ENCODE data around the gene HSD11B2. TPM values are rescaled to one million over a fixed set of nuclear protein-coding genes. Genes with fewer than 3 reads are reported as not detected.

HSD11B2 gene
- total and polyA plus RNA-seq, 2 donors (not counting 3 experiments of a cell fraction or from before 2014, with no cell fraction given): 0.10 TPM; not detected in 1

GRCh38 chr16:67407788-67408452 lies 23.0 kb upstream of the HSD11B2 start:
- Histone ChIP-seq H3K9me1 (replicated peaks; ENCODE audit: control insufficient read depth, extremely low read depth, insufficient read depth, low read length) (no peaks in the 10 kb centered on the region), H3K9ac (replicated peaks; ENCODE audit: extremely low read depth, insufficient read depth, low read length) (no peak overlapping the region), H3K27ac (ENCODE audit: insufficient read depth, low read depth, low read length) (peak overlapping the region; percentile 61), H3K79me2 (ENCODE audit: control insufficient read depth, insufficient read depth, low read length) (no peaks in the 10 kb centered on the region), H3K36me3 (ENCODE audit: control insufficient read depth in 2 of 2, extremely low read depth in 1 of 2, insufficient read depth in 2 of 2, low read length in 2 of 2) (no peaks in the 10 kb centered on the region), H3K9me3 (replicated peaks; ENCODE audit: control insufficient read depth, insufficient read depth, low read length) (no peaks in the 10 kb centered on the region), H3K27me3 (ENCODE audit: control insufficient read depth in 2 of 2, insufficient read depth in 2 of 2, low read length in 2 of 2) (no peaks in the 10 kb centered on the region), H3K4me2 (ENCODE audit: insufficient read depth, low read length) (no peak overlapping the region), H3K4me1 (ENCODE audit: control insufficient read depth, extremely low read depth, insufficient read depth, low read length) (peaks cover 20% of the 10 kb centered on the region), H4K20me1 (replicated peaks; ENCODE audit: control insufficient read depth, extremely low read depth, insufficient read depth, low read length) (no peaks in the 10 kb centered on the region), H2AFZ (ENCODE audit: low read depth, low read length) (no peak overlapping the region), H3K4me3 (replicated peaks in 1 of 3; ENCODE audit: insufficient read depth in 1 of 3, low read depth in 1 of 3, low read length in 3 of 3) (no peak overlapping the region)
- ChIA-PET CTCF (interaction anchor here (0.7 to 2.6 kb wide), 7 partner anchors 8 to 148 kb away, joined by 3 to 14 read pairs (median 5); partner anchors contain the start of genes KCTD19, LRRC36 and TPPP3), POLR2A (interaction anchor here (0.7 kb wide), 1 partner anchor 81 kb away, joined by 3 read pairs; no protein-coding TSS in a partner anchor)
- dilution Hi-C loops (cut with MboI; ENCODE audit: extremely low pct_ligation_motif_present, low sequenced_read_pairs) (no loop called here), intact Hi-C loops (cut with micrococcal nuclease) (no loop called here)
- BruUV-seq (replicated peaks): no TSS peak
- DNase-seq (ENCODE audit: low read depth, low spot score): no peak
- FAIRE-seq: no peak
- TF ChIP-seq MYC (IDR thresholded peaks at IDR 0.05; ENCODE audit: low read depth, low read length) (no peak), POLR2AphosphoS5 (IDR thresholded peaks at IDR 0.05; ENCODE audit: insufficient read depth, low read depth, low read length) (no peak), POLR2A (IDR thresholded peaks at IDR 0.05; ENCODE audit: low read depth, low read length) (no peak), FOS (IDR thresholded peaks at IDR 0.05; ENCODE audit: borderline replicate concordance, insufficient read depth, low read length) (no peak), EZH2 (IDR thresholded peaks at IDR 0.05; ENCODE audit: borderline replicate concordance, low read depth, low read length, severe bottlenecking) (no peak), GATA2 (IDR thresholded peaks at IDR 0.05; ENCODE audit: insufficient read depth, insufficient read length, low read depth, low read length) (no peak)
- TF ChIP-seq, protein P1, sequence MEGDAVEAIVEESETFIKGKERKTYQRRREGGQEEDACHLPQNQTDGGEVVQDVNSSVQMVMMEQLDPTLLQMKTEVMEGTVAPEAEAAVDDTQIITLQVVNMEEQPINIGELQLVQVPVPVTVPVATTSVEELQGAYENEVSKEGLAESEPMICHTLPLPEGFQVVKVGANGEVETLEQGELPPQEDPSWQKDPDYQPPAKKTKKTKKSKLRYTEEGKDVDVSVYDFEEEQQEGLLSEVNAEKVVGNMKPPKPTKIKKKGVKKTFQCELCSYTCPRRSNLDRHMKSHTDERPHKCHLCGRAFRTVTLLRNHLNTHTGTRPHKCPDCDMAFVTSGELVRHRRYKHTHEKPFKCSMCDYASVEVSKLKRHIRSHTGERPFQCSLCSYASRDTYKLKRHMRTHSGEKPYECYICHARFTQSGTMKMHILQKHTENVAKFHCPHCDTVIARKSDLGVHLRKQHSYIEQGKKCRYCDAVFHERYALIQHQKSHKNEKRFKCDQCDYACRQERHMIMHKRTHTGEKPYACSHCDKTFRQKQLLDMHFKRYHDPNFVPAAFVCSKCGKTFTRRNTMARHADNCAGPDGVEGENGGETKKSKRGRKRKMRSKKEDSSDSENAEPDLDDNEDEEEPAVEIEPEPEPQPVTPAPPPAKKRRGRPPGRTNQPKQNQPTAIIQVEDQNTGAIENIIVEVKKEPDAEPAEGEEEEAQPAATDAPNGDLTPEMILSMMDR (IDR thresholded peaks at IDR 0.05; ENCODE audit: extremely low read depth in 1 of 2, insufficient read depth in 1 of 2, low read depth in 1 of 2, low read length in 2 of 2): peak in 1 of 2 donors; percentile 3
